Measurements from ENCODE around the gene SALL2. TPM values are rescaled to one million over a fixed set of nuclear protein-coding genes. Genes with fewer than 3 reads are reported as not detected.

The SALL2 gene
- total and polyA plus RNA-seq, 2 of the 8 experiments (the other 6 are each of a cell fraction or from before 2014, with no cell fraction given): 310 to 360 TPM

GRCh38 chr14:21556378-21557083 is 30.4 kb upstream of the SALL2 start:
- H2BK5ac ChIP-seq (ENCODE audit: low read depth, low read length): peak overlapping the region; percentile 97
- H3K23me2 ChIP-seq (ENCODE audit: low read depth, low read length): peaks cover 2% of the 10 kb centered on the region; the same call in 1 of the 2 replicates
- WGBS, 2 experiments (ENCODE audit: extremely low coverage in 1 of 2, insufficient coverage in 1 of 2, insufficient read length in 1 of 2, insufficient replicate concordance in 2 of 2, low coverage in 1 of 2, low lambda C conversion rate in 2 of 2, missing lambda C conversion rate in 1 of 2): 13% methylated on average over 5 of the region's 5 CpGs; no CpG with 5 or more reads in 1 of the 2 experiments
- no peak overlapping the region for H3K14ac ChIP-seq (ENCODE audit: insufficient read length)
- H3K4me1 ChIP-seq (replicated peaks in 1 of 4; ENCODE audit: control insufficient read depth in 3 of 4, insufficient read depth in 4 of 4, low read length in 3 of 4): peaks cover 7 to 24% (median 18%) of the 10 kb centered on the region in 4 experiments
- H3K4me3 ChIP-seq (ENCODE audit: extremely low read depth in 1 of 4, insufficient read depth in 2 of 4, low read depth in 3 of 4, low read length in 4 of 4): peak overlapping the region in 1 of 4 experiments; percentile 32; a peak in 1 of 8 replicates
- no peak overlapping the region for H2AFZ ChIP-seq (ENCODE audit: low read length)
- H4K5ac ChIP-seq (ENCODE audit: insufficient read length, low read depth, low read length): peak overlapping the region; percentile 88
- H3K36me3 ChIP-seq (ENCODE audit: control insufficient read depth in 2 of 4, insufficient read depth in 4 of 4, low read length in 3 of 4): no peaks in the 10 kb centered on the region
- peak overlapping the region; percentile 98; the same call in 1 of the 2 replicates for H3K18ac ChIP-seq (ENCODE audit: extremely low read depth, low read length)
- H3K27ac ChIP-seq (ENCODE audit: low read depth, low read length): peak overlapping the region; percentile 82
- no peak overlapping the region for H4K8ac ChIP-seq (ENCODE audit: extremely low read depth, insufficient read depth, low read length)
- DNase-seq (ENCODE audit: low read depth in 1 of 2, low spot score in 2 of 2): no peak
- H3K56ac ChIP-seq (replicated peaks; ENCODE audit: insufficient read length, low read depth, low read length): no peak overlapping the region
- peak overlapping the region; percentile 97; the same call in 1 of the 2 replicates for H2BK20ac ChIP-seq (ENCODE audit: low read length)
- H2AK5ac ChIP-seq (ENCODE audit: low read depth, low read length): peak overlapping the region; percentile 97
- H3K9ac ChIP-seq (replicated peaks in 1 of 4; ENCODE audit: extremely low read depth in 1 of 4, low read depth in 3 of 4, low read length in 3 of 4): peak overlapping the region in 1 of 4 experiments; percentile 38; a peak in 2 of 7 replicates
- H3K4ac ChIP-seq (replicated peaks; ENCODE audit: insufficient read length, low read depth, low read length): no peak overlapping the region
- H3K27me3 ChIP-seq (replicated peaks in 1 of 4; ENCODE audit: control insufficient read depth in 3 of 4, extremely low read depth in 1 of 4, insufficient read depth in 3 of 4, low read length in 3 of 4): no peaks in the 10 kb centered on the region
- H3K79me1 ChIP-seq (ENCODE audit: low read depth, low read length): no peaks in the 10 kb centered on the region
- peak; percentile 66 for FAIRE-seq
- ChIA-PET POLR2A (ENCODE audit: partially characterized antibody) (interaction anchor here (0.7 to 5.1 kb wide), 19 partner anchors 10 to 301 kb away, joined by 3 to 61 read pairs (median 6); partner anchors contain the start of genes METTL3, RAB2B, SALL2 and TOX4), CTCF (ENCODE audit: partially characterized antibody) (interaction anchor here (0.7 to 4.5 kb wide), 17 partner anchors 10 to 101 kb away, joined by 3 to 64 read pairs (median 5); partner anchors contain the start of genes CHD8, RAB2B, SALL2 and TOX4)
- H4K20me1 ChIP-seq (replicated peaks in 1 of 2; ENCODE audit: control insufficient read depth in 1 of 2, insufficient read depth in 2 of 2, low read length in 2 of 2): no peaks in the 10 kb centered on the region
- H3K4me2 ChIP-seq (ENCODE audit: insufficient read depth in 1 of 2, low read depth in 2 of 2, low read length in 2 of 2): peak overlapping the region; percentile 42 to 52; a peak in 3 of 4 replicates
- H2BK12ac ChIP-seq (ENCODE audit: low read depth, low read length): peak overlapping the region; percentile 98
- peak overlapping the region; percentile 31 for H4K91ac ChIP-seq (replicated peaks; ENCODE audit: insufficient read length, low read length)
- no peak overlapping the region for H2BK15ac ChIP-seq (ENCODE audit: low read length)
- peak overlapping the region; percentile 91 for H2BK120ac ChIP-seq (replicated peaks; ENCODE audit: low read depth, low read length)
- H3K79me2 ChIP-seq (ENCODE audit: control insufficient read depth in 1 of 2, insufficient read depth in 2 of 2, low read length in 2 of 2): no peaks in the 10 kb centered on the region
- H3K23ac ChIP-seq (ENCODE audit: insufficient read length): no peak overlapping the region
- H3K9me3 ChIP-seq (ENCODE audit: insufficient read depth in 2 of 2, low read depth in 1 of 2, low read length in 1 of 2): no peaks in the 10 kb centered on the region
- TF ChIP-seq SIRT6 (IDR thresholded peaks at IDR 0.05; ENCODE audit: low read length) (no peak), USF2 (IDR thresholded peaks at IDR 0.05; ENCODE audit: low read length) (no peak), RAD21 (IDR thresholded peaks at IDR 0.05 in 1 of 2, conservative IDR thresholded peaks at IDR 0.05 in 1 of 2; ENCODE audit: low read depth in 2 of 2, low read length in 2 of 2) (no peak), SIN3A (conservative IDR thresholded peaks at IDR 0.05 in 1 of 2, IDR thresholded peaks at IDR 0.05 in 1 of 2; ENCODE audit: low read depth in 1 of 2, low read length in 2 of 2) (no peak), E2F6 (IDR thresholded peaks at IDR 0.05) (no peak), EP300 (IDR thresholded peaks at IDR 0.05; ENCODE audit: borderline replicate concordance in 1 of 2, low read depth in 2 of 2, low read length in 2 of 2) (no peak), POLR2AphosphoS5 (IDR thresholded peaks at IDR 0.05; ENCODE audit: low read depth, low read length) (no peak)
